Measurements from ENCODE around the gene NR2E1. TPM values are rescaled to one million over a fixed set of nuclear protein-coding genes. Genes with fewer than 3 reads are reported as not detected.
A peak's percentile ranks its signal among the peaks of the same experiment; 100 is the strongest.

Gene NR2E1
- polyA plus RNA-seq, 1 donor from 2014 or later: not detected

DNA sequence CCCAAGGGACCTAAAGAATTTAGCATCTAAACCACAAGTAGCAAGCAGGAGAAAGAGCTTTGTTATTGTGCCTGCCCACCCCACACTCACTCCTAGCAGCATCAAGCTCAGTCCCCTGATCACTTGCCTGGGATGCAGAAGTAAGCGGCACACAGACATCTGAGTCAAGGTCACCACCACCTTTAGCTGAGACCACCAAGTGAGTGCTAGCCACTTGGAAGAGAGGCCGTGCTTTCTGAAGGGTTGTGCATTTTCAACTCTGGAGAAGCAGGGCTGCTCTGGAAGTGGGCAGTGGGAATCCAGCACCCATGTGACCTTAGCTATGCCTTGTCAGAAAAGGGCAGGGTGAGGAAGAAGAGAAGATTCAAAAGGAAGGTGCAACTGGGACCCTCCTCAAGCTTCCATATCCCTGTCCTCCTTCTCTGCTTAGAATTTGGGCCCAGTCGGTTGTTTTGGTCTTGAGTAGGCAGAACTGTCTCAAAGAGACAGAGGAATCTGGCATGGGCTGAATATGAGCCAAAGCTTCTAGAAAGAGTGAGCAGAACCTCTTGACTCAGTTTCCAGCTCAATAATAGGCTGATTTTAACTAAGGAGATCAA lies 6.2 kb downstream of the NR2E1 start:
- Mint-ChIP-seq H3K36me3 (no peaks in the 10 kb centered on the region), H3K27ac (peak overlapping the region; percentile 21 to 83 (median 81)), H3K4me3 (peak overlapping the region in 1 of 4 donors; percentile 72), H3K4me1 (peaks cover 12 to 21% (median 20%) of the 10 kb centered on the region in 3 donors), H3K9me3 (peaks cover 0 to 3% (median 0%) of the 10 kb centered on the region in 3 donors), H3K27me3 (peaks cover 78% of the 10 kb centered on the region)

GRCh38 chr6:108174371-108175175 lies 8.8 kb downstream of the NR2E1 start:
- H3K36me3 Mint-ChIP-seq: no peaks in the 10 kb centered on the region
- no peaks in the 10 kb centered on the region for H3K9me3 Mint-ChIP-seq
- H3K27ac Mint-ChIP-seq: peak overlapping the region in 1 of 3 donors; percentile 78
- peaks cover 8 to 18% (median 13%) of the 10 kb centered on the region in 3 donors for H3K4me1 Mint-ChIP-seq
- peaks cover 74% of the 10 kb centered on the region for H3K27me3 Mint-ChIP-seq
- peak overlapping the region in 2 of 4 donors; percentile 35 to 68 for H3K4me3 Mint-ChIP-seq

DNA sequence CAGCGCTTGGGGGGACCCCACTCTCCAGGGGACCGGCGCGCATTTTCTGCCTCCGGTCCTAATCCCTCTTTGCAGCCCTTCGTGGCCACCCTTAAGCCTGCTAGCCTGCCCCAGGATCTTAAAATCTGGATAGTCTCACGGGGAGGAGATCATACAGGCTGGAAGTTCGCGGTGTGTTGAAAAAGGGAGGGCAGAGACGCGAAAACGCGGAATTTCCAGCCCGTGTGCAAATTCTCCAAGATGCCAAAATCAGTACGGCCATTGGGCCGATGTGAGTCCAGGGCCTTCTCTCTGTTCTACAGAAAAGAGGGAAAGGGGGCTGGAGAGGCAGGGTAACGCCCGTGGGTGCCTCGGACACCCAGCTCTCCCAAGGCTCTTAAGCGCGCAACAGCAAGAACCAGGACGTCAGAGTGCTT lies 9.4 kb downstream of the NR2E1 start:
- H3K27me3 Mint-ChIP-seq: peaks cover 73% of the 10 kb centered on the region
- peak overlapping the region in 1 of 3 donors; percentile 78 for H3K27ac Mint-ChIP-seq
- peaks cover 8 to 18% (median 13%) of the 10 kb centered on the region in 3 donors for H3K4me1 Mint-ChIP-seq
- peak overlapping the region; percentile 35 to 83 (median 50) for H3K4me3 Mint-ChIP-seq
- no peaks in the 10 kb centered on the region for H3K9me3 Mint-ChIP-seq
- H3K36me3 Mint-ChIP-seq: no peaks in the 10 kb centered on the region

GRCh38 chr6:108175592-108176279 lies 9.9 kb downstream of the NR2E1 start:
- peak overlapping the region; percentile 46 to 85 (median 70) for H3K4me3 Mint-ChIP-seq
- no peaks in the 10 kb centered on the region for H3K9me3 Mint-ChIP-seq
- H3K27ac Mint-ChIP-seq: peak overlapping the region in 1 of 3 donors; percentile 78
- no peaks in the 10 kb centered on the region for H3K36me3 Mint-ChIP-seq
- H3K27me3 Mint-ChIP-seq: peaks cover 72% of the 10 kb centered on the region
- H3K4me1 Mint-ChIP-seq: peaks cover 8 to 18% (median 13%) of the 10 kb centered on the region in 3 donors

DNA sequence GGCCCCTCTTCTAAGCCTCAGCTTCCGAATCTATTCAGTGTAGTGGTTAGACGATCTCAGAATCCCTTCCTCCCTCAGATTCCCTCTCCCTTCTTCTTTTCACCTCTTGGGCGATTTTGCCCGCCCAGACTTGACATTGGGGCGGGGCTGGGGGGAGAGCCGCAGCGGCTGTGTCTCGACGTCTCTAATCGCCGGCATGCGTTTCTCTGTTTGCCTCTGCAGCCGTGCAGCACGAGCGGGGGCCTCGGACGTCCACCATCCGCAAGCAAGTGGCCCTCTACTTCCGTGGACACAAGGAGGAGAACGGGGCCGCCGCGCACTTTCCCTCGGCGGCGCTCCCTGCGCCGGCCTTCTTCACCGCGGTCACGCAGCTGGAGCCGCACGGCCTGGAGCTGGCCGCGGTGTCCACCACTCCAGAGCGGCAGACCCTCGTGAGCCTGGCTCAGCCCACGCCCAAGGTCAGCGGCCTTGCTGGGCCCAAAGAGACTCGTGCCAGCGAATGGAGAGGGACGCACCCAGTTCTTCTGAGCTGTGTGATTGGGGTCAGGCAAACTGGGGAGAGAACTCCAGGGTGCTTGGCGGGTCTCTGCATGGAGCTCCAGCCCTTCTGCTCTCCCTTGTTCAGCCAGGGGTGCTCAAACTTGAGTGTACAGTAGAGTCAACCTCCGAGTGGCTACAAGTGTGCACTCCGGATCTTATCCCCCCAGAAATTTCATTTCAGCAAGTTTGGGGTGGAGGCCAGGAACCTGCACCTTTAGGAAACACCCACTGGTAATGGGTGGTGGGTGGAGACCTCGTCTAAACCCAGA lies 10.7 kb downstream of the NR2E1 start:
- Mint-ChIP-seq H3K27me3 (peaks cover 66% of the 10 kb centered on the region), H3K36me3 (no peaks in the 10 kb centered on the region), H3K27ac (peak overlapping the region in 1 of 3 donors; percentile 78), H3K9me3 (no peaks in the 10 kb centered on the region), H3K4me3 (peak overlapping the region; percentile 46 to 85 (median 70)), H3K4me1 (peaks cover 5 to 18% (median 9%) of the 10 kb centered on the region in 3 donors)

DNA sequence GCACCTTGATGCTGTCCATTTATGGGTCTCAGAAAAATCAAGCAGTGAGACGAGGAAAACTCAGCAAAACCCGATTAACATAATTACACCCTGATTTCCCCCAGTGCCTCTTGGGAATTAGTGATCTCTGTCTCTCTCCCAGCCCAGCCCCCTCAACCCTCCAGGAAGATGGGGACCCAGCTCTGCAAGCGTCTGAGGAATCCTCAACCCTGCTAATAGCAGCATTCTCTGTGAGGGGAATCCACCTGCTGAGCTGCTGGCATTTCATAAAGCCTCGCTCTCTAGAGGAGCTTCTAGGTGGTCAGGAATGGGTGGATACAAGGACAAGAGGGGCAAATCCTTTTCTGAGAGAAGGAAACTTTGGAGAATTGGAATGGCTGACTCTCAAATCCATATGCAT lies 13.9 kb downstream of the NR2E1 start:
- Mint-ChIP-seq H3K36me3 (peaks cover 1% of the 10 kb centered on the region), H3K27ac (peak overlapping the region in 1 of 3 donors; percentile 46), H3K4me1 (peaks cover 1 to 8% (median 6%) of the 10 kb centered on the region in 3 donors), H3K9me3 (no peaks in the 10 kb centered on the region), H3K4me3 (no peak overlapping the region), H3K27me3 (peaks cover 47% of the 10 kb centered on the region)

GRCh38 chr6:108180266-108180665 lies 14.4 kb downstream of the NR2E1 start:
- H3K27me3 Mint-ChIP-seq: peaks cover 42% of the 10 kb centered on the region
- H3K4me1 Mint-ChIP-seq: peaks cover 1 to 8% (median 6%) of the 10 kb centered on the region in 3 donors
- no peaks in the 10 kb centered on the region for H3K9me3 Mint-ChIP-seq
- no peak overlapping the region for H3K27ac Mint-ChIP-seq
- no peak overlapping the region for H3K4me3 Mint-ChIP-seq
- H3K36me3 Mint-ChIP-seq: peaks cover 1% of the 10 kb centered on the region

DNA sequence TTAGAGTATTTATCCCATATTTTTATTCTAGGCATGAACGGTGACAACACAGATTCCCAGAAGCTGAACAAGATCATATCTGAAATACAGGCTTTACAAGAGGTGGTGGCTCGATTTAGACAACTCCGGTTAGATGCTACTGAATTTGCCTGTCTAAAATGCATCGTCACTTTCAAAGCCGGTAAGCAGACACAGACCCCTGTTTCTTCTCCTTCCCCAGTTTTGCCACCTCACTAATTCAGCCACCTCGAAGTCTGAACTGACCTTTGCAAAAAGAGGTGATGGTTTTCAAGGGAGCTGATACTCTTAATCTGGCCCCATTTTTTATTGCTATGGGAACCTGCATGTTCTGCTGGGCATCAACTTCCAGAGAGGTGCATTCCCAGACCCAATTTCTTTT lies 15.0 kb downstream of the NR2E1 start:
- Mint-ChIP-seq H3K9me3 (no peaks in the 10 kb centered on the region), H3K36me3 (peaks cover 1% of the 10 kb centered on the region), H3K27ac (no peak overlapping the region), H3K4me1 (peaks cover 1 to 8% (median 6%) of the 10 kb centered on the region in 3 donors), H3K4me3 (no peak overlapping the region), H3K27me3 (peaks cover 37% of the 10 kb centered on the region)

GRCh38 chr6:108186226-108186625 lies 20.4 kb downstream of the NR2E1 start:
- H3K27ac Mint-ChIP-seq: no peak overlapping the region

DNA sequence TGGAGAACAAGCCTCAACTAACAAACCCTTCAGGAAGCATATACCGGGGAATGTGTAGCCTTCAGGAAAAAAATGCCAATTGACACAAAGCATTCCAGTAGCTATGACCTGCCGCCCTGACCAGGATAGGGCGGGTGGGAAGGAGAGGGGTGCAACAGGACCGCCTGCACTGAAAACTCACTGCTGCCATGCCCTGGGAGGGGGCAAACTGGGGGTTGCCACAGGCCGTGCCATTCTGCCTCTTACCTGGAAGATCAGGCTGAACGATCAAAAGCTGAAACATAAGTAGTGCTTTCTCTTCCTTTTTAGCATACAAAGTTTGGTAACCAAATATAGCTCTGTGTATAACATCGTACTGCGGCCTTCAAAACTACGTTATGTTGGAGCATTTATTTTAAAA lies 21.7 kb downstream of the NR2E1 start:
- no peak overlapping the region for H3K27ac Mint-ChIP-seq
- no peaks in the 10 kb centered on the region for H3K4me1 Mint-ChIP-seq
- no peak overlapping the region for H3K4me3 Mint-ChIP-seq
- H3K36me3 Mint-ChIP-seq: no peaks in the 10 kb centered on the region
- no peaks in the 10 kb centered on the region for H3K9me3 Mint-ChIP-seq
- H3K27me3 Mint-ChIP-seq: peaks cover 9% of the 10 kb centered on the region

More at GRCh38 chr6:108186226-108186625, 20.4 kb downstream of the NR2E1 start:
- Mint-ChIP-seq H3K27me3 (peaks cover 8% of the 10 kb centered on the region), H3K4me3 (no peak overlapping the region), H3K36me3 (peaks cover 1% of the 10 kb centered on the region), H3K4me1 (no peaks in the 10 kb centered on the region), H3K9me3 (no peaks in the 10 kb centered on the region)

- Mint-ChIP-seq H3K27ac (no peak overlapping the region), H3K4me1 (no peaks in the 10 kb centered on the region), H3K27me3 (peaks cover 3% of the 10 kb centered on the region), H3K36me3 (no peaks in the 10 kb centered on the region), H3K9me3 (no peaks in the 10 kb centered on the region), H3K4me3 (no peak overlapping the region)
These were observed 27.3 kb downstream of the NR2E1 start for GRCh38 chr6:108193131-108193530.

- H3K9me3 Mint-ChIP-seq: no peaks in the 10 kb centered on the region
- no peaks in the 10 kb centered on the region for H3K4me1 Mint-ChIP-seq
- no peak overlapping the region for H3K4me3 Mint-ChIP-seq
- peaks cover 3% of the 10 kb centered on the region for H3K27me3 Mint-ChIP-seq
- no peak overlapping the region for H3K27ac Mint-ChIP-seq
- no peaks in the 10 kb centered on the region for H3K36me3 Mint-ChIP-seq
These were observed 28.0 kb downstream of the NR2E1 start for GRCh38 chr6:108193835-108194234.

- H3K4me1 Mint-ChIP-seq: no peaks in the 10 kb centered on the region
- no peak overlapping the region for H3K4me3 Mint-ChIP-seq
- H3K36me3 Mint-ChIP-seq: no peaks in the 10 kb centered on the region
These were observed 28.7 kb downstream of the NR2E1 start for GRCh38 chr6:108194503-108194902.

GRCh38 chr6:108195209-108195608 lies 29.4 kb downstream of the NR2E1 start:
- Mint-ChIP-seq H3K27ac (no peak overlapping the region), H3K4me1 (no peaks in the 10 kb centered on the region), H3K27me3 (peaks cover 3% of the 10 kb centered on the region), H3K9me3 (no peaks in the 10 kb centered on the region), H3K4me3 (no peak overlapping the region), H3K36me3 (no peaks in the 10 kb centered on the region)

More at GRCh38 chr6:108194503-108194902, 28.7 kb downstream of the NR2E1 start:
- Mint-ChIP-seq H3K27ac (no peak overlapping the region), H3K9me3 (no peaks in the 10 kb centered on the region), H3K27me3 (peaks cover 3% of the 10 kb centered on the region)
